Stimulated activated CD4-positive, alpha-beta T cell treated with anti-CD3 and anti-CD28 coated beads, Interleukin-4, amount 100 ng/mL, for 48 hours (primary cell): ENCODE measurements around the gene SNX18.
"Not testable (repeated sequence)": the region's sequence is repeated elsewhere in the genome, so short reads cannot be mapped to it uniquely, and the experiment has no call there.

Experiments used
- DNase-seq, 2 donors: peaks; one replicate each; pipeline ENCODE4 v3.0.0-alpha.2; 2020; ENCODE audit warnings: low read depth in 2 of 2

SNX18 gene

GRCh38 chr5:54518818-54519508 is 1.4 kb downstream of the SNX18 start:
- DNase-seq: no peak

DNA sequence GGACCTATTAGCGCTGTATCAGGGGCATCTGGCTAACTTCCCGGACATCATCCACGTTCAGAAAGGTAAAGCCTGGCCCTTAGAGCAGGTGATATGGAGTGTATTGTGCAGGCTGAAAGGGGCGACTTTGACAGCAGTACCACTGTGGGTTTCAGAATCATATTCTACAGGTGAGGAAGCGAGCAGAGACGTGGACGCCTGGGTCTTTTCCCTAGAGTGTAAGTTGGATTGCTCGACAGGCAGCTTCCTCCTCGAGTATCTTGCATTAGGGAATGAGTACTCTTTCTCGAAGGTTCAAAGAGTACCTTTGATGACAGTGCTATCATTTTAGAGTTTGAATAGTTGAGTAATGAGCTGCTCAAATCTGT is 1.9 kb downstream of the SNX18 start:
- no peak for DNase-seq

GRCh38 chr5:54520438-54520846 is 2.9 kb downstream of the SNX18 start:
- no peak for DNase-seq

DNA sequence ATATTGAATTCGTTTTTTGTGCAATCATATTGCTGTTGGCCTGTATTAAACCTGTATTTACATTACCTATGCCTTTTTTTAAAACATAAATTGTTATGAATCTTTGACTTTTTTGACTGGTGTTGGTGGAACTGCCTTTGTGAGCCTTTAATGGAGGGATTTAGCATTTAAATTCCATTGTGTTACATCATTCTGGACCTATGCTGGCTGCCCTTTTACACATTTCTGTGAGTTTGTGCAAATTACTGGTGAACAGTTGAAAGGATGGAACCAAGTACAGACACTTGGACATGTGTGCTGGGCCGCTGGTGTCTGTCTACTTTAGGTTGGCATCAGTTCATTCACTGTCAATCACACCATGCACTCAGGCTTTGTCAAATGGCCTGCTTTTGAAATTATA is 3.4 kb downstream of the SNX18 start:
- no peak for DNase-seq

DNA sequence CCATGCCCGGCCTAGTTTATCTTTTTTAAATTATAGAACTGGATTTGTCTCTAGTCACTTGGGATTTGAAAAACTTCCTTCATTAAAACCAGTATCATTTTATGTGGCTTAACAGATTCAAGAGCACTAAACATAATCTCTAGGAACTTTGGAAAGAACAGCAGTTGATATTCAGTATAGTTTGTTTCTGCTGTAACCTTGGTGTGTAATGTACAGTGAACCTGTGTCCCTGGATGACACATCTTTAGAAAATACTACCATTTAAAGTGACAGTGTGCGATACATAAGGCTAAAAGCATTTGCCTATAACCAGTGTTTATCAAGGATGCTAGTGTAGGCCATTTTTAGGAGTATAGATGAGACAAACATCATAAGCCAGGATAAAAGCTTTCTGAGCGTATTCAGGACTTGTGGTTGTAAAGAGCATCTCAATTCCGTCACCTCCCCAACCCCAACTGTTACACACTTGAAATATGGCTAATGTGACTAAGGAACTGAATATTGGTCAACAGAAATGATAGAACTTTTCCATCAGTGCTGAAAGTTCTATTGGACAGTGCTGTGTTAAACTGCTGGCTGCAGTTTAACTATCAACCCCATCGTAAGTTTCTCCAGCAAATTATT is 4.4 kb downstream of the SNX18 start:
- DNase-seq: no peak

GRCh38 chr5:54523534-54523933 is 6.0 kb downstream of the SNX18 start:
- DNase-seq: no peak

DNA sequence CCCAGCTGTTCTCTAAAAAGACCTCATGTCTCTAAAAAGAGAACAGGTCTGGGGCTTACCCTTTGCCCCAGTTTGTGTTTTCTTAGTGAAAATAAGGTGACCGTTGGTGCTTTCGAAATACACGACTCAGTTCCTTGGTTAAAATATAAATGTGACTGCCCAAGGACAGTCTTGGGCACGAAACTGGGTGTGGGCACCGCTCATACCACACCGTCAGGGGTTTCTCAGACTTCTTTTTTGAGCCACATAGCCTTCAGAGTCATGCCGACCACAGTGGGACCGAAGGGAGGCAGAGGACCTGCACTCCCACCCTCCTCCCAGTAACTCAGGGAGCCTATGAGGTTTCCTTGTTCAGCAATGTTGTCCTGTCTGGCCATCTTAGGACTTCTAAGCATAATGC is 6.5 kb downstream of the SNX18 start:
- no peak for DNase-seq

GRCh38 chr5:54524704-54525103 is 7.1 kb downstream of the SNX18 start:
- no peak for DNase-seq

- DNase-seq: no peak
Measured at GRCh38 chr5:54525261-54525660, 7.7 kb downstream of the SNX18 start.

DNA sequence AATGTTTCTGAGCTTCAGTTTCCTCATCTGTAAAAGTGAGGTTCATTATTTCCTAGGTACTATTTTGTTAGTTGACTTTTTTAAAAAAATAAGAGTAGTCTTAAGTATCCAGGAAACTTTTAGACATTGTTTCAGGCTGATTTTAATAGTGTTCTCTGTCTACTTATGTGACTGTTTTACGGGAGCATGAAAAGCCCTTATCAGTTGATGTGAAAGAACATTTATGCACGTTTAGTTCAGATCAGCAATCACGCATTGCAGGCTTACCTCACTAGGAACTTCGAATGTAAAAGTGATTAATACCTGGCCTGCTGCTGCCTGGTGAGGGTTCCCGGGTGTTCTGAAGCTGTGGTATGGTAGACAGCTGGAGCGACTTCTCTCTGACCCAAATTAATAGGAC is 8.1 kb downstream of the SNX18 start:
- DNase-seq: no peak

- no peak for DNase-seq
Measured at GRCh38 chr5:54526604-54527288, 9.2 kb downstream of the SNX18 start.

DNA sequence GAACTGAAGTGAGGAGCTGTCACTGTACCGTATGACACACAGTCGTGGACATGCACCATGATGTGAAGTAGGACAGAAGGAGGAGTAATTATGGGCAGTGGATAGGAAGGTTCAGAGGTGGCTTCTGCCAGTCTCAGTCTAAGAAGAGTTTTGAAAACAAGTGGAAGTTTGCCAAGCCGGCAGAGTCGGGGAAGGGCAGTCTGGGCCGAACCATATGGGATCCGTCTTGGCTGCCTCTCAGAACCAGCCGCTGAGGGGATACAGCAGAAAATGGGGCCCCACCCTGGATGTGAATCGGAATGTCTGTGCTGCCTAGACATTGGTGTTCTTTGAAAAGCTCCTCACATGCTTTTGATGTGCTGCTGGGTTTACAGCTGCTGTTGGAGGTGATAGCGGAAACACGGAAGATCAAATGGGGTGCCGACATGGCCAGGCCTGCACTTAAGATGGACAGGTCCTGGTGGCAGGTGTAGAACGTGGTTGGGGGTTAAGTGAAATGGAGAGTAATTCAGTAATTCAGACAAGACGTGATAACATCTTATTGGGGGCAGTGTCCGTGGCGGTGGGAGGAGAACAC is 11.2 kb downstream of the SNX18 start:
- no peak for DNase-seq

GRCh38 chr5:54529565-54529964 is 12.0 kb downstream of the SNX18 start:
- no peak for DNase-seq

DNA sequence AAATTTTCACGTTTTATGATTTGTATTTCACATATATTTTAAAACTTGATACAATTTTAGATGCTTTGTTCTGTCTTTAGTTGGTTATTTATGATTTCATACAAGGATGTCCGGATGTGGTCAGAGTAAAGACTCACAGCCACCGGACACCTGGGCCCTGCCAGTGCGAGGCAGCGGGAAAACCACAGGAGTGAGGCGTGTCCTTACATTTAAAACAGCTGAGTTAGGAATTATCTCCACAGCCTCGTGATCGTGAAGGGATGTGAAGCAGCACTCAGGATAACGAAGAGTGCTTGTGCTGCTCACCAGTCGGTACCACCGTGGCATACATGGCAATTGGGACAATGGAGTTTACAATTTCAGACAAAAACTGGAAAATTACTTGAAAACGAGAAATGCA is 14.0 kb downstream of the SNX18 start:
- DNase-seq: no peak

- DNase-seq: no peak
Measured at GRCh38 chr5:54533541-54534190, 16.1 kb downstream of the SNX18 start.

DNA sequence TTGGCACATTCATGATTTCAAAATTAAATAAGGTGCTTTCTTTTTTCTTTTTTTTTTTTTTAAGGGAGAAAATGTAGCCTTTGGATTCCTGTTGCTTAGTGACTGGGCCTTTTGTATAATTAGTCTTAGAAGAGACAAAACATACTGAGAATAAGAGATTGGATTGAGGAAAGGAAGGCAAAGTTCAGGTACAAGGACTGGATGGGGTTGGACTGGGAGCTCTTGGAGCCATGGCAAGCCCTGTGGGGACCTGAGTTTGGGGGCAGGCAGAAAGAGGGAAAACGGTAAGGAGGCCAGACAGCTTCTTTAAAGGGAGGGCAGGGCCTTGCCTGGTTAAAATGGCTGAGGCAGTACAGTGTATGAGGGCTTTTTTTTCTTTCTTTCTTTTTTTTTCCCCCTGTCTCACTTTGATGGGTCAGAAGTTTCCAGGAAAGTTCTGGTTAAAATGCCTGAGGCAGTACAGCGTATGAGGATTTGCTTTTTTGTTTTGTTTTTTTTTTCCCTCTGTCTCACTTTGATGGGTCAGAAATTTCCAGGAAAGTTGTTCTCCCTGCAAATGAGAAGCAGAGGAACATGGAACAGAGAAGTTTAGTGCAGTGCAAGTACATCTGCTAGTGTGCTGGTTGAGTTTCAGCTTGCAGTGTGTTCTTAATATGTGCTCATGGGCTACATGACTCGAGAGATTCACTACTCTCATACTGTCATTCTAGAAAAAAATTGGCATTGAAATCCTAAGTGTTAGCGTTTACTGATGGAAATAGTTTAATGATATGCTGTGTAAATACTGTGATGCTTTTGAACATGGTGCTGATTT is 16.8 kb downstream of the SNX18 start:
- no peak for DNase-seq

DNA sequence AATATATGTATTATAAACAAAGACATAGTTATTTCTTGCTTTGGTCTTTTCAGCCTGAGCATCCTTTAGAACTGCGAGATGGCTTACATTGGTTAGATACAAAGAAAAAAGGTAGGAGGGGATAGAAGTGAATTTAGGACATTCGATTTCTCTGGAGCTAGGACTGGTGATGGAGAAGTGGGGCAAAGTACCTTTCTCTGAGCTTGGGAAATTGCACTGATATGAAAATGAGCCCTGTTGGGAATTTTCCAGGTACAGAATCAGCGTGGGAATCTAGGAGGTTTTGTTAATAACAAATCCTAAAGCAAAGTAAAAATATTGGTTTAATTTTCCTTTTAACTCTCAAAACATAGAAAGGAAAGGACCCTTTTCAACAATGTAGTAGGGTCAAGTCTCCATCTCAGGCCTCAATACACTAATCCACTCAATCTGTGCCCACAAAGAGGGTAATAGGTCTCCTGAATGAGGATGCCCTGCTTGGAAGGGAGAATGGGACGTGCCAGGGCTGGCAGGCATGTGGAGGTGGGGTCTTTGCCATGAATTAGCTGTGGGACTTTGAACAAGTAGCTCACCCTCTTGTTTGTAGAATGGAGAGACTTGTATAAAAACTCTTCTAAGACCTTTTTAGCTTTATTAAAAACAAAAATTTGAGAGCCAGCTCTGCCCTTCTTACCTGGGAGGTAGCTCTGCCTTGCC is 17.7 kb downstream of the SNX18 start:
- no peak for DNase-seq

DNA sequence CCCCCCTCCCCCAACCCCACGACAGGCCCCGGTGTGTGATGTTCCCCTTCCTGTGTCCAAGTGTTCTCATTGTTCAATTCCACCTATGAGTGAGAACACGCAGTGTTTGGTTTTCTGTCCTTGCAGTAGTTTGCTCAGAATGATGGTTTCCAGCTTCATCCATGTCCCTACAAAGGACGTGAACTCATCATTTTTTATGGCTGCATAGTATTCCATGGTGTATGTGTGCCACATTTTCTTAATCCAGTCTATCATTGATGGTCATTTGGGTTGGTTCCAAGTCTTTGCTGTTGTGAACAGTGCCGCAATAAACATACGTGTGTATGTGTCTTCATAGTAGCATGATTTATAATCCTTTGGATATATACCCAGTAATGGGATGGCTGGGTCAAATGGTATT is 18.8 kb downstream of the SNX18 start:
- DNase-seq: not testable (repeated sequence)

DNA sequence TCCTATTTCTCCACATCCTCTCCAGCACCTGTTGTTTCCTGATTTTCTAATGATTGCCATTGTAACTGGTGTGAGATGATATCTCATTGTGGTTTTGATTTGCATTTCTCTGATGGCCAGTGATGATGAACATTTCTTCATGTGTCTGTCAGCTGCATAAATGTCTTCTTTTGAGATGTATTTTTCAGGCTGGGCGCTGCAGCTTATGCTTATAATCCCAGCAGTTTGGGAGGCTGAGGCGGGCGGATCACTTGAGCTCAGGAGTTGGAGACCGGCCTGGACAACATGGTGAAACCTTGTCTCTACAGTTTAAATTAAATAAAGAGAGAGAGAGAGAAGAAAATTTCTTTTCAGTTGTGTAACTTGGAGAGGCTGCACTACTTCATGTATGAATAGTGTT is 19.3 kb downstream of the SNX18 start:
- not testable (repeated sequence) for DNase-seq

- no peak for DNase-seq
Measured at GRCh38 chr5:54537725-54538124, 20.2 kb downstream of the SNX18 start.

GRCh38 chr5:54538156-54538555 is 20.6 kb downstream of the SNX18 start:
- no peak for DNase-seq
